ENCODE measurements around the gene BMF.

DNA sequence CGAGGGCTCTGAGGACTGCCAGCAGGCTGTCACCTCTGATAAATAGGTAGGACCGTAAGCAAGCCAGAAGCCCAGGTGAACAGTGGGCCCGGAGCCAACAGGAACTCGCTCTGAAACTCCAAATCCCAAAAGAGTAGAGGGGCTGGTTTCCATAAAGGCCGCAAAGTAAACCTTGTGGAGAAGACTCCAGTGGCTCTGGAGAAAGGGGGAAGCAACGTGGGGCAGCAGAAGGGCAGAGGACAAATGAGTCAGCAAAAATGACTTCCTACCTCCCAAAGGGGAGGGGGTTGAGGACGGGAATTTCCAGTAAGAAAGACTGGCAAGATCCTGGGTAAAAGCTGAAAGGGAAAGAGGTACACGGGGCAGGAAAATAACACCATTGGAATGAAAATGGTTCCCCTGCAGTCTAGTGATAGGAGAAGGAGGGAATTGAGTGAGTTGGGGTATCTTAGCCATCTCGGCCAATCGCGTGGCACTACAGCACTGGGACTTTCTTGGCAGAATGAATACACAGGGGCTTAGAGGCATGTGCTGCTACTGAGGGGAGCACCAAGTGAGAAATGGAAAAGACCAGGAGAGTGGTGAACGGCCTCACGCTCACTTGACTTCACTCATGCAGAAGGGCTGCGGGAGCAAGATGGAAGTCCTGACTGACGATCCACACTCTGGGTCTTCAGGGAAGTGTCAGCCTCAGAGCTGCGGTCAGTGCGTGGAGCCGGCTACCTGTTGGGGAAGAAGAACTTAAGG, 33.2 kb downstream of the BMF start:
- TF ChIP-seq, protein P1, sequence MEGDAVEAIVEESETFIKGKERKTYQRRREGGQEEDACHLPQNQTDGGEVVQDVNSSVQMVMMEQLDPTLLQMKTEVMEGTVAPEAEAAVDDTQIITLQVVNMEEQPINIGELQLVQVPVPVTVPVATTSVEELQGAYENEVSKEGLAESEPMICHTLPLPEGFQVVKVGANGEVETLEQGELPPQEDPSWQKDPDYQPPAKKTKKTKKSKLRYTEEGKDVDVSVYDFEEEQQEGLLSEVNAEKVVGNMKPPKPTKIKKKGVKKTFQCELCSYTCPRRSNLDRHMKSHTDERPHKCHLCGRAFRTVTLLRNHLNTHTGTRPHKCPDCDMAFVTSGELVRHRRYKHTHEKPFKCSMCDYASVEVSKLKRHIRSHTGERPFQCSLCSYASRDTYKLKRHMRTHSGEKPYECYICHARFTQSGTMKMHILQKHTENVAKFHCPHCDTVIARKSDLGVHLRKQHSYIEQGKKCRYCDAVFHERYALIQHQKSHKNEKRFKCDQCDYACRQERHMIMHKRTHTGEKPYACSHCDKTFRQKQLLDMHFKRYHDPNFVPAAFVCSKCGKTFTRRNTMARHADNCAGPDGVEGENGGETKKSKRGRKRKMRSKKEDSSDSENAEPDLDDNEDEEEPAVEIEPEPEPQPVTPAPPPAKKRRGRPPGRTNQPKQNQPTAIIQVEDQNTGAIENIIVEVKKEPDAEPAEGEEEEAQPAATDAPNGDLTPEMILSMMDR (conservative IDR thresholded peaks at IDR 0.05 in 1 of 2, IDR thresholded peaks at IDR 0.05 in 1 of 2; ENCODE audit: low read depth in 1 of 2, low read length in 2 of 2), result no peak
- TF ChIP-seq EZH2 (IDR thresholded peaks at IDR 0.05; ENCODE audit: low read length, missing control alignments), result no peak

All from fibroblast of lung (primary cell).